GM18909 (cell line): ENCODE measurements around the gene NTN1.
"Not testable (repeated sequence)": the region's sequence is repeated elsewhere in the genome, so short reads cannot be mapped to it uniquely, and the experiment has no call there.

Source experiments
- ATAC-seq: cut with Tn5 transposase; IDR thresholded peaks from one replicate; pipeline ENCODE4 v1.9.1; 2021; ENCODE audit warnings: mild to moderate bottlenecking; ENCODE audit not compliant: unreplicated experiment, poor library complexity

NTN1 gene

DNA sequence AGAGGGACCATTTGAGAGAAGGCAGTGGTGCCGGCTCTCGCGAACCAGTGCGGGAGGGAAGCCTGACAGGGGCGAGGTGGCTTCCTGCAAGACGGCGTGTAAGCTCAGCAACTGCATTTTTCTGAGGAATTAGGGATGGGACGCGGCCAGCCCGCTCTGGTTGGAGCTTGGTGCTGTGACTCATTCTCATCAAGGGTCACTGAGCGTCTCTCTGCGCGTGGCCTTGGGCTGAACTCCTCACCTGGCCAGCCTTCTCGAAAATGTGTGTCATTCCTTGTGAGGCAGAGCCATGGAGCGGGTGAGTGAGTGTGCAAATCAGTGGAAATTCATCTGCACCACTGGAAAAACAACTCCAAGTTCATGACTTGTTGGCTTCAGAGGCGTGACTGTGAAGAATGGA is 52.8 kb downstream of the NTN1 start:
- ATAC-seq, result no peak

DNA sequence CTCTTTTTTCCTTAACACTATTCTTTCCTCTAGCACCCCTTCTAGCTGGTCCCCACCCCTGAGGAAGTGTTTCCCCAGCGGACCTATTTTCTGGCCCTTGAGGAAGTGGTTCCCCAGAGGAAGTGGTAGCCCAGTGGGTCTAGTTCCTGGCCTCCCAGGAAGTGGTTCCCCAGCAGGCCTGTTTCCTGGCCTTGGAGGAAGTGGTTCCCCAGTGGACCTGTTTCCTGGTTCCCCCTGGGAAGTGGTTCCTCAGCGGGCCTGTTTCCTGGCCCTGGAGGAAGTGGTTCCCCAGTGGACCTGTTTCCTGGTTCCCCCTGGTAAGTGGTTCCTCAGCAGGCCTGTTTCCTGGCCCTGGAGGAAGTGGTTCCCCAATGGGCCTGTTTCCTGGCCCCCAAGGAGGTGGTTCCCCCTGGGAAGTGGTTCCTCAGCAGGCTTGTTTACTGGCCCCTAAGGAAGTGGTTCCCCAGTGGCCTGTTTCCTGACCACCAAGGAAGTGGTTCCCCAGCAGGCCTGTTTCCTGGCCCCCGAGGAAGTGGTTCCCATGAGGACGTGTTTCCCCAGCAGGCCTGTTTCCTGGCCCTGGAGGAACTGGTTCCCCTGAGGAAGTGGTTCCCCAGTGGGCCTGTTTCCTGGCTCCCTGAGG is 58.3 kb downstream of the NTN1 start:
- no peak for ATAC-seq

DNA sequence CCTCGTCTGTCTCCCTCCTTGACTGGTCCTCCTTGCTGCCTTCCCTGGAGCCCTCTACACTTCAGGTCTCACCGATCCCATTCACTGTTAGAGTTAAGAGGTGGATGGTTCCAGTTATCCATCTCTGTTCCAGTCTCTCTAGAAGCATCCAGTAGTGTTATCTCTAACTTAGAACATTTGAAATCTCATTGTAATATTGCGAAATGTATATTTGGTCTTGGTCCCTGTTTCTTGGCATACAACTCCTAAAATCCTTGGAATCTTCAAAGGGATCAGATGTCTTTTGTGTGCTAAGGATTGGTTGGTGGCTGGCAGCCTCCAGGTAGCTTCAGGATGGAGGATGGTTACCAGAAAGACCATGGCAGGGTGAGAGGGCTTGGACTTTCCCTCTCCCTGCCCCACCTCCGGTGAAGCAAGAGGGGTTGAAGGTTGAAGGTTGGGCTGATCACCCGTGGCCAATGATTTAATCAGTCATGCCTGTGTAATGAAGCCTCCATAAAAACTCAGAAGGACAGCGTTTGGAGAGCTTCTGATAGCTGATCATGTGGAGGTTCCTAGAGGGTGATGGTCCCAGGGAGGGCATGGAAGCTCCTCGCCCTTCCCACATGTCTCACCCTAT is 59.1 kb downstream of the NTN1 start:
- no peak for ATAC-seq

DNA sequence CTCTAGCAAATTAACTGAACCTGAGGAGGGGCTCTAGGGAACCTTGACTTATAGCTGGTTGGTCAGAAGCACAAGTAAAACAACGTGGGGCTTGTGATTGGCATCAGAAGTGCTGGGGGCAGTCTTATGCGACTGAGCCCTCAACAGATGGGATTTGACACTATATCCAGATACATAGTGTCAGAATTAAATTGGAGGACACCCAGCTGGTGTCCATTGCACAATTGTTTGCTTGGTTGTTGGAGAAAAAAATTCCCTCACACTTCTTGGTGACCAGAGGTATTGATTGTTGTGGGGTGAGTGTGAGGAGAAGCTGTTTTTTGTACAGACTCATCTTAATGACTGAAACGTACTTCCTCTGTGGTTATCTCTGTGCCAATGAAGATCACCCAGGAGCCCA is 59.7 kb downstream of the NTN1 start:
- no peak for ATAC-seq

DNA sequence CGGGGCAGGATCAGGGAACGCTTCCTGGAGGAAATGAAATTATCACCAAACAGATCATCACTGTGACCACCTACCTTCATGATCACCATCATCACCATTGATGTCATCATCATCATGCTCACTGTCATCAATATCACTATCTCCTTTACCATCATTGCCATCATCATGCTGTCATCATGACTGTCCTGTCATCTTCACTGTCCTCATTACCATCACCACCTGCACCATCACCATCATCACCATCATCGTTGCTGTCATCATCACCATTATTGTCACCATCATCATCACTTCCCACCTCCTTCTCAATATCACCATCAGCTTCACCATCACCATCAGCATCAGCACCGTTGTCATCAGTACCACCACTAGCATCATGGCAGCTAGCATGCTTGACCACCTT is 65.3 kb downstream of the NTN1 start:
- no peak for ATAC-seq

DNA sequence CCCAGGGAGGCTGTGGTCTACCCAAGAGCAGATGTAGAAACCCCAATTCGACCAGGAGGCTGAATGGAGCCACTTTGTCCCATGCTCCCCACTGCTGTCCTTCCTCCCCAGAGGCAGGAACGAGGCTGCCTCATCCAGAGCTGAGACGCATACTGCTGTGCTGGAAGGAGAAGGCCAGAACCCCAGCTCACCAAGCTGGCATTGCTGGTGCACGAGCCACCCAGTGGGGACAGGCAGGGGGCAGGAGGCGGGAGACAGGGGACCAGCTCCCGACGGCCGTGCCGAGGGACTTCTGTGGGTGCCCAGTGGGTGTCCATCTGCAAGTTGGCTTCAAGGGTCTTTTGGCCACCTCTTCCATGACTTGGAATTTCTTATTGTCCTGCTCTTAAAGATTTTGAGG is 66.6 kb downstream of the NTN1 start:
- ATAC-seq, result no peak

DNA sequence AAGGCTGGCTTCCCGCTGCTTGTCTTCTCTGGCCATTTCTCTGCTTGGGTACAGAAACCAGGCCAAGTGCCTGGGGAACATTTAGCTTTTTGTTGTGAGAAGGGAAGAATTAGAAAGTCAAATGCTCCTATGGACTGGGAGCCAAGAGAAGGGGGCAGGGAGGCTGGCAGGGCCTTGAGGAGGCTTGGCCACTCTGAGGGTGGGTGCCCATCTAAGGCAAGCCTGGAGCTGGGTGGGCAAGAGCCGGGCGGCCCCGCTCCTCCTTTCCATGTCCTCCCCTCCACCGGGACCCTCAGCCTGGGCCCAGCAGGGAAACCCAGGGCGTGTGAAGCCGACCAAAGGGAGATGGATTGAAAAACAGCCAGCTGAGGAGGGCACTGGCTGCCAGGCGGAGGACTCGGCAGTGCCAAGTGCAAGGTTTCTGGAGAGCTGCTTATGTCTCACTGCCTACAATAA is 69.4 kb downstream of the NTN1 start:
- ATAC-seq, result no peak

DNA sequence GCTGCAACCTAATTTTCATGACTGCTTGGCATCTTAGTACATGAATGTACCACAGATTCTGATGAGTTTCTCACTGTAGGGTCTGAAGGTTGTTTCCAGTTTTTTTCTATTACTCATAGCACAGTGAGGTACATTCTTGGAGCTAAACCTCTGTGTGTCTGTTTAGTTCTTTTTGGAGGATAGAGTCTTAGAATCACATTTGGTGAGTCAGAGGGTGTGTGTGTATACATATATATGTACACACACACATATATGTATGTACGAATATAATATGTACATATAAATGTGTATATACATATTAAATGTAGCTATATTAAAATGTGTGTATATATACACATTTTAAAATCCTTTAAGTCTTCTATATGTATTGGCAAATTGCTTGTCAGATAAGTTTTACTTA is 72.9 kb downstream of the NTN1 start:
- no peak for ATAC-seq

DNA sequence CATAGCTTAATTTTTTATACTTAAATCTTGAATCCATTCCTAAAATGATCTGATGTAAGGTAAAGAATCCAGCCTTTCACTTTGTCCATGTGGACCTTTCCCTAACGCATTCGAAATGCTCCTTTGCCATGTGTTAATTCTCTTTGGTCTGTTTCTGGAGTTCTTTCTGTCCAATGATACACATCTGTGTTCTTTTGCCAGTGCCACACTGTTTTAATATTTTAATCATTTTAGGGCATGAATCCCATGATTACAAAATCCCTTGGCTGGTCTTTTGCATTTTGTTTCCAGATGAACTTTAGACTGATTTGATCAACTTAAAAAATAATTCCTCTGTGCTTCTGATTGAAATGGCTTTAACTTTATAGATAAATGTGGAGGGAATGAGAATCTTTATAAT is 74.1 kb downstream of the NTN1 start:
- no peak for ATAC-seq

DNA sequence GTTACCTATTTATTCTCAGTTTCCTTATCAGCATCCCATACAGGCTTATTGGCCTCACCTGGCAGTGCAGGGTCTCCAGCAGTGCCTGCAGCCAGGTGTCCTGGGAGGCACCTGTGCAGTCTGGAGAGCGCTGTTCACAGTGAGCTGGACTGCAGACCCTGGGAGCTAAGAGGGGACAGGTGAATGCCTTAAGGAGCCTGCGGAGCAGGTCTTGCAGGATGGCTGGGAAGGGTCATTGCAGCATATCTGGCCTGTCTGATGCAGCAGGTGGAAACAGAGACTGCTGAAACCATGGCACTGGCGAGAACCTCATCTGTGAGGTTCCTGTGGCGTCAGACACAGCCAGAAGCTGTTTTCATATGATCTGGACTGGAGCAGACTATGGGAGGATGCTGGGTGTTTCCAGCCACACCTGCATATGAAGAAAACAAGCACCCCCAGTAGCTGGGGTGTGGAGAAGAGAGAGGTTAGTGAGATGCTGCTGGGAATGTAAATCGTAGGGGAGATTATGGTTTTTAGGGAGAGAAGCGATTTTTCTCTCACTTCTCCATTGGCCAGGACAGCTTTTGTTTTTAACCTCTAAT is 77.0 kb downstream of the NTN1 start:
- no peak for ATAC-seq

DNA sequence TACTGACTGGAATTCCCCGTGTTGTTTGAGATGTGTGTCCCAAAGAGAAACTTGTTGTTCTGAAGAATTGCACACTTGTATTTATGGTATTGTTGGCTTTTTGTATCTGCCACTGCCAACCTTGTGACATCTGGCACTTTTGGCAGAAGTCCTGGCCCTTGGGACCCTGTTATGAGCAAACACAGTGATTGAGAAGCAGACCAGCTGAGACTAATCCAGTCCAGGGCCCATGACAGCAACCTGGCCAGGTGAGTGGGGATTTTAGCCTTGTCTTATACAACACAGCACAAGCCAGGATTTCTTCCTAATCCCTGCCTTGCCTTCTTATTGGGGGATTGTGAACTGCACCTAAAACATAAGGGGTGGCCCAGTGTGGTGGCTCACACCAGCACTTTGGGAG is 80.0 kb downstream of the NTN1 start:
- ATAC-seq, result no peak

DNA sequence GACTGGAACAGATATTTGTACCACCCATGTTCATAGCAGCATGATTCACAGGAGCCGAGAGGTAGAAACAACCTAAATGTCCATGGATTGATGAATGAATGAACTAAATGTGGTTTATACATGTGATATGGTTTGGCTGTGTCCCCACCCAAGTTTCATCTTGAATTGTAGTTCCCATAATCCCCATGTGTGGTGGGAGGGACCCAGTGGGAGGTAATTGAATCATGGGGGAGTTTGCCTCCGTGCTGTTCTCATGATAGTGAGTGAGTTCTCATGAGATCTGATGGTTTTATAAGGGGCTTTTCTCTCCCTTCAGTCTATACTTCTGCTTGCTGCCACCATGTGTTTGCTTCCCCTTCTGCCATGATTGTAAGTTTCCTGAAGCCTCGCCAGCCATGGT is 81.9 kb downstream of the NTN1 start:
- ATAC-seq, result not testable (repeated sequence)

DNA sequence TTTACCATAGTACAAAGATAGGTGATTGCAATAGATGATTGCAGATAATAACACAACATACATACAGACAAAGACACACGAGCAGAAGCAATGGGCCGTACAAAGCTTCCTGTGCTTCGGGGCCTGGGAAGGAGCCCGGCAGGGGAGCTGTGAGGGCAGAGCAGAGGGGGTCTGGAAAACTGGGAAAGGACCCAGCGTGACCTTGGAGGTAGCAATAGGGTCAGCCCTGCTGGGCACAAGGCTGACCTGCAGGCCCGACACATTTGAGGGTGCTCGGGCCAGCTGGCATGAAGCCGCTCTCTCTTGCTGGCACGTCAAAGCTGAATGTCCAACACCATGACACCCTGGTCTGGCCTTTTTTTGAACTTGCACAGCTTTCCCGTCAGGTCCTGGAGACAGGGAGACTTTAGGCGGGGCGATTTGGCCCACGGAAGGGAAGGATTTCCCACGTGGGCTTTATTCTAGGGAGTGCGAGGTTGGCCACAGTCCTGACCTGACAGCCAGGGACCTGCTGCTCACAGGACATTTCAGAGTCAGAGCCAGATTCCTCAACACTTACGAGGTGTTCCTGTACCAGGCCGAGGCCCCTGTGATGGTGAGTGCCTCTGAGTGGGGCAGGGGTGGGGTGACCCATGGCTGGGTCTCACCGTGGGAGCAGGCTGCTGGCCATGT is 83.2 kb downstream of the NTN1 start:
- ATAC-seq, result no peak

DNA sequence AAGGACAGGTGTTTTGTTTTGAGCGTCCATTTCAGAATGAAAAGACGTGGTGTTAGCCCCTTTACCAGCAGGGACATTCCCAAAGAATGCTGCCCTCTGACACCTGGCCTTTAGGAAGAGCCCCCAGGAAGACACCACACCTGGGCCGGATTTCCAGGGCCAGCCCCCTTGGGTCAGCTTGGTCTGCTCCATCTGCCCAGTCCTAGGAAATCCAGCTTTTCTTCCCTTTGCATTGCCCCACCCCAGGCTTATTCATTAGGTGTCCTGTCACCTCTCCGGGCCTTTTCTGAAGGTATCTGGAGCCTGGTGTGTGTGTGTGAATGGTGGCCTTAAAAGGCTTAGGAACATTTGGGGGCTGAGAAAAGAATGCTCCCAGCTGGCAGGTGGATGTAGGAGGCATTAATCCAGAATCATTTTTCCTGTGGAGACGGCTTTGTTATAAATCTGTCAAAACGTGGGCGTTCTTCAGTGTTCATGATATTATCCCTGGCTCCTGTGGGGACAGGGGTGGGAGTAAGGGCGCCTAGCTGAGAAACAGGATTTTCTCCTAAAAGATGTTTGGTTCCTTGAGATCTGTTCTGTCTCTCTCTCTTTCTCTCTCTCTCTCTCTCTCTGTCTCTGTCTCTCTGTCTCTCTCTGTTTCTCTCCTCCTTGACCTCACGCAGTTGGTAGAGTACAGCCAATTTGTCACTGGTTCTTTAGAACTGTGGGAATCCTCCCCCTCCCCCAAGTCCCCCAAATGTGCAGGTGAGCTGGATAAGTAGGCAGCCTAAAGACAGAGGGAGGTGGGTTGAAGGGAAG is 84.0 kb downstream of the NTN1 start:
- no peak for ATAC-seq

DNA sequence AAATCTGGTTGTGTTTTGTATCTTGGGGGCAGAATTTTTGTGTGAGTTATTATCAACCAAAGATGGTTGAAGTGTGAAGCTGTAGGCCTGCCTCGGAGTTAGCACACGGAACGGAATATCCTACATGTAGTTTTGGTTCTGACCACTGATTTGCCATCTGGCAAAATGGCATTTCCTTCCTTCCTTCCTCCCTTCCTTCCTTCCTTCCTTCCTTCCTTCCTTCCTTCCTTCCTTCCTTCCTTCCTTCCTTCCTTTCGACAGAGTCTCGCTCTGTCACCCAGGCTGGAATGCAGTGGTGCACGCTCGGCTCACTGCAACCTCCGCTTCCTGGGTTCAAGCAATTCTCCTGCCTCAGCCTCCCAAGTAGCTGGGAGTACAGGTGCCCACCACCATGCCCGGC is 85.0 kb downstream of the NTN1 start:
- not testable (repeated sequence) for ATAC-seq

DNA sequence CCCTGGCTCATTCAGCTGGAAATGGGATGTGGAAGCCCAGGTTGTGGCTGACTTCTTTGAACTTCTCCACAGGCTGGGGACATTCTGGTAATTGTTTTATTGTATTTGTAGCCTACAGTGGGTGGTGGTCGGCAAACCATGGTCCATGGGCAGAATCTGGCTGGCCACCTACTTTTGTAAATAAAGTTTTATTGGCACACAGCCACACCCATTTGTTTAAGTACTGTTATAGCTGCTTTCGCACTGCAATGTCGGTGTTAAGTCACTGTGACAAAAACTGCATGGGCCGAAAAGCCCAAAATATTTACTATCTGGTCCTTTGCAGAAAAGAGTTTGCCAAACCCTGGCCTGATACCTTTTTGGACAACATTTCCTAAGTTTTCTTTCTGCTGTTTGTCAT is 86.2 kb downstream of the NTN1 start:
- no peak for ATAC-seq

DNA sequence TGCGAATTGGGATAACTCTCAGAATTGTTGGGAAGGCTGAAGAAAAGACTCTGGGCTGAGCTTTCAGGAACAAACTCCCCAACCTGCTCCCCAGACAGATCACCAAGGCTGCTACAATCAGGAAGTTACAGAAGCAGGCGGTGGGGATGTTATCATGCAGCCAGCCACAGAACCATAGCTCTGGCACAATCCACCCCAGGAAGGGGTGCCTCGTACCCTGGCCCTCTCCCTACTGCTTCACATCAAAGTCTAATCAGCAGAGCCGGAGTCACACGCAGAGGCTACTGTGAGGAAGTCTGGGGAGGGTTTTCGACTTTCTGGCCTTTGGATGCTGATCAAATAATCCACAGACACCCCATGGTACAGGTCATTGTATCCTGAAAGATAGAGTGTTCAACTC is 86.8 kb downstream of the NTN1 start:
- ATAC-seq, result no peak

DNA sequence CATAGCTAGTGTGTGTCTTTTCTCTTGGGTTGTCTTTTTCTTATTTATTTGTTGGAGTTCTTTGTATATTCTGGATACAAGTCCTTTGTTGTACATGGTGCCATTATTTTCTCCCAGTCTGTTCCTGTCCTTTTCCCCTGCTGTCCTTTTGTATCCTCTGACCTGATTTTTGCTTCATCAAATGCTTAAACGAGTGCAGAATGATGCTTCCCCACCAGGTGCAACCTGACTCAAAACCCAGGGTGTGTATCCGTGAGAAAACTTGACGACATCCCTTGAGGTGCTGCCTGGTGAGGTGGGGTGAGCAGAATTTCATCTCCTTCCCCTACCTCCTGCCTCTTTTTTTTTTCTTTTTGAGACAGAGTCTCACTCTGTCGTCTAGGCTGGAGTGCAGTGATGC is 88.6 kb downstream of the NTN1 start:
- ATAC-seq, result no peak

DNA sequence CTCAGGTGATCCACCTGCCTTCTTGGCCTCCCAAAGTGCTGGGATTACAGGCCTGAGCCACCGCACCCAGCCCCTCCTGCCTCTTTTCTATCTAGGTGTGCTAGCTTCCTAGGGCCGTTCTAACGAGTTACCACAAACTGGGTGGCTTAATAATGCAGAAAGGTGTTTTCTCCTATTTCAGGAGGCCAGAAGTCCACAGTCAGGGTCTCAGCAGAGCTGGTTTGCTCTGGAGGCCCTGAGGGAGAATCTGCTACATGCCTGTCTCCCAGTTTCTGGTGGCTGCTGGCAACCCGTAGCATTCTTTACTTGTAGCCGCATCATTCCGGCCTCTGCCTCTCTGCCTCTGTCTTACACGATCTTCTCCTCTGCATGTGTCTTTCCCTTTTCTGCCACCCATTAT is 89.2 kb downstream of the NTN1 start:
- ATAC-seq, result no peak

DNA sequence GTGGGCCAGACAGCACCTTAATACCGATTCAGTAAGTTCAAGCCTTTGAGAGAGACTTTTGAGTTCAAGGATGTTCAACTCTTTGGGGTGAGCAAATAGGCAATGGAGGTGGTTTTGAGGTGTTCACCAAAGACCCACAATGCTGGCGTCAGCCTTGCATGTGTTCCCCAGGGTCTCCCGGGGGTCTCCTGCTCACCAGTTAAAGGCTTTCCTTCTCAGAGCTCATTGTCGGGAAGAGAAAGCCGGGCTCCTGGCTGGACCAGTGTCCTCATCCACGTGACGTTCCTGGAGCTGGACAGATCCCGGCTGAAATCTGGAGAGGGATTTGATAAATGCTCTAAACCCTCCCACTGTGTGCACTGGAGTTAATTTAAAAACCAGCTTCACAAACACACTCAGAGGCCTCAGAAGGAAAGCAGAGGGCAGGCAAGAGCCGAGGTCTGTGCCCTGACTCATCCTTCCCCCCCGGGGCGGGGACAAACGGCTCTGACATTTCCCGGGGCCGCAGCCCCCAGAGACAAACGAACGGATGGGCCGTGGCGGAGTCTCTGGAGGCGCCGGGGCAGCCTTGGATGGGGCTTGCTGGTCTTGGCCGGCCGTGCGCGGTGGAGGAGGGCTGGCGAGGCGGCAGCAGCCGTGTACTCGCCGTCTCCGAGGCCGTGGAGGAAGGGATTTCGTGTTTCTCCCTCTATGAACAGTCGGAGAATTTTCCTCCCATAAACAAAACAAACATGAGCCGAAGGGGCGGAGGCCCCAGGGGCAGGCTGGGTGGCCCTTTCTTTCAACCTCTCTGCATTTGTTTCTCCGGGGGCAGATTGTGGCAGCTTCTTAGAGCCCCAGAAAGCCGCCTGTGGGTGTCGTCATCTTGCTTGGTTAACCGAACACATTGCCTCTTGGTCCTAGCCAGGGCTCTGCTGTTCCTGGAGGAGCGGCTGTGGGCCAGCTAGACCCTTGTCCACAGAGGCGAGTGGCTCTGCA is 94.2 kb downstream of the NTN1 start:
- ATAC-seq, result no peak
